WTC11 (cell line): ENCODE results near the gene MED27.

Experiments used
- ELF4 ChIP-seq: sonication (generic); formaldehyde crosslinking; IDR thresholded peaks from 2 replicates; pipeline ENCODE4 v1.8.1; 2022; ENCODE audit warnings: low read depth, mild to moderate bottlenecking, moderate library complexity, missing genetic modification reagents
- KAT7 ChIP-seq: sonication (generic); formaldehyde crosslinking; IDR thresholded peaks from 2 replicates; pipeline ENCODE4 v1.8.1; 2023; ENCODE audit warnings: missing genetic modification reagents, mild to moderate bottlenecking, borderline replicate concordance
- MAX ChIP-seq: sonication (generic); formaldehyde crosslinking; IDR thresholded peaks from 2 replicates; pipeline ENCODE4 v1.8.0; 2022; ENCODE audit warnings: mild to moderate bottlenecking, missing genetic modification reagents
- NR2C2 ChIP-seq: sonication (generic); formaldehyde crosslinking; IDR thresholded peaks from 2 replicates; pipeline ENCODE4 v1.8.0; 2022; ENCODE audit warnings: mild to moderate bottlenecking, missing genetic modification reagents
- STAT6 ChIP-seq: sonication (generic); formaldehyde crosslinking; conservative IDR thresholded peaks from 2 replicates; pipeline ENCODE4 v1.8.1; 2023; ENCODE audit warnings: mild to moderate bottlenecking, low read depth, missing genetic modification reagents, moderate library complexity
- ZNF263 ChIP-seq: sonication (generic); formaldehyde crosslinking; IDR thresholded peaks from 2 replicates; pipeline ENCODE4 v1.8.1; 2022; ENCODE audit warnings: low read depth, mild to moderate bottlenecking, moderate library complexity, missing genetic modification reagents
- TF ChIP-seq, protein P1 (sequence below): sonication (generic); formaldehyde crosslinking; IDR thresholded peaks from 2 replicates; pipeline ENCODE4 v1.8.1; 2023; ENCODE audit warnings: mild to moderate bottlenecking, missing genetic modification reagents
- TF ChIP-seq, protein P2 (sequence below): fragments of 200-600 bp; IDR thresholded peaks from 2 replicates; pipeline ENCODE4 v1.8.0; 2022; ENCODE audit warnings: antibody characterized with exemption
- TF ChIP-seq, protein P3 (sequence below): sonication (generic); formaldehyde crosslinking; IDR thresholded peaks from 2 replicates; pipeline ENCODE4 v1.8.1; 2023; ENCODE audit warnings: mild to moderate bottlenecking, missing genetic modification reagents, moderate library complexity

- TF ChIP-seq, protein P1, sequence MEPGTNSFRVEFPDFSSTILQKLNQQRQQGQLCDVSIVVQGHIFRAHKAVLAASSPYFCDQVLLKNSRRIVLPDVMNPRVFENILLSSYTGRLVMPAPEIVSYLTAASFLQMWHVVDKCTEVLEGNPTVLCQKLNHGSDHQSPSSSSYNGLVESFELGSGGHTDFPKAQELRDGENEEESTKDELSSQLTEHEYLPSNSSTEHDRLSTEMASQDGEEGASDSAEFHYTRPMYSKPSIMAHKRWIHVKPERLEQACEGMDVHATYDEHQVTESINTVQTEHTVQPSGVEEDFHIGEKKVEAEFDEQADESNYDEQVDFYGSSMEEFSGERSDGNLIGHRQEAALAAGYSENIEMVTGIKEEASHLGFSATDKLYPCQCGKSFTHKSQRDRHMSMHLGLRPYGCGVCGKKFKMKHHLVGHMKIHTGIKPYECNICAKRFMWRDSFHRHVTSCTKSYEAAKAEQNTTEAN (CRISPR knock-in tag) = no peak
- TF ChIP-seq, protein P2, sequence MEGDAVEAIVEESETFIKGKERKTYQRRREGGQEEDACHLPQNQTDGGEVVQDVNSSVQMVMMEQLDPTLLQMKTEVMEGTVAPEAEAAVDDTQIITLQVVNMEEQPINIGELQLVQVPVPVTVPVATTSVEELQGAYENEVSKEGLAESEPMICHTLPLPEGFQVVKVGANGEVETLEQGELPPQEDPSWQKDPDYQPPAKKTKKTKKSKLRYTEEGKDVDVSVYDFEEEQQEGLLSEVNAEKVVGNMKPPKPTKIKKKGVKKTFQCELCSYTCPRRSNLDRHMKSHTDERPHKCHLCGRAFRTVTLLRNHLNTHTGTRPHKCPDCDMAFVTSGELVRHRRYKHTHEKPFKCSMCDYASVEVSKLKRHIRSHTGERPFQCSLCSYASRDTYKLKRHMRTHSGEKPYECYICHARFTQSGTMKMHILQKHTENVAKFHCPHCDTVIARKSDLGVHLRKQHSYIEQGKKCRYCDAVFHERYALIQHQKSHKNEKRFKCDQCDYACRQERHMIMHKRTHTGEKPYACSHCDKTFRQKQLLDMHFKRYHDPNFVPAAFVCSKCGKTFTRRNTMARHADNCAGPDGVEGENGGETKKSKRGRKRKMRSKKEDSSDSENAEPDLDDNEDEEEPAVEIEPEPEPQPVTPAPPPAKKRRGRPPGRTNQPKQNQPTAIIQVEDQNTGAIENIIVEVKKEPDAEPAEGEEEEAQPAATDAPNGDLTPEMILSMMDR = no peak
- TF ChIP-seq ELF4 (no peak), KAT7 (no peak), ZNF263 (no peak), MAX (CRISPR knock-in tag) (no peak), STAT6 (CRISPR knock-in tag) (no peak), NR2C2 (CRISPR knock-in tag) (no peak)
- TF ChIP-seq, protein P3, sequence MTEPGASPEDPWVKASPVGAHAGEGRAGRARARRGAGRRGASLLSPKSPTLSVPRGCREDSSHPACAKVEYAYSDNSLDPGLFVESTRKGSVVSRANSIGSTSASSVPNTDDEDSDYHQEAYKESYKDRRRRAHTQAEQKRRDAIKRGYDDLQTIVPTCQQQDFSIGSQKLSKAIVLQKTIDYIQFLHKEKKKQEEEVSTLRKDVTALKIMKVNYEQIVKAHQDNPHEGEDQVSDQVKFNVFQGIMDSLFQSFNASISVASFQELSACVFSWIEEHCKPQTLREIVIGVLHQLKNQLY (CRISPR knock-in tag) = no peak
Observed at GRCh38 chr9:131946180-131946579, 133.5 kb downstream of the MED27 start.
